Measurements from ENCODE around the gene BABAM1.
"Not testable (repeated sequence)": the region's sequence is repeated elsewhere in the genome, so short reads cannot be mapped to it uniquely, and the experiment has no call there.

The BABAM1 gene

DNA sequence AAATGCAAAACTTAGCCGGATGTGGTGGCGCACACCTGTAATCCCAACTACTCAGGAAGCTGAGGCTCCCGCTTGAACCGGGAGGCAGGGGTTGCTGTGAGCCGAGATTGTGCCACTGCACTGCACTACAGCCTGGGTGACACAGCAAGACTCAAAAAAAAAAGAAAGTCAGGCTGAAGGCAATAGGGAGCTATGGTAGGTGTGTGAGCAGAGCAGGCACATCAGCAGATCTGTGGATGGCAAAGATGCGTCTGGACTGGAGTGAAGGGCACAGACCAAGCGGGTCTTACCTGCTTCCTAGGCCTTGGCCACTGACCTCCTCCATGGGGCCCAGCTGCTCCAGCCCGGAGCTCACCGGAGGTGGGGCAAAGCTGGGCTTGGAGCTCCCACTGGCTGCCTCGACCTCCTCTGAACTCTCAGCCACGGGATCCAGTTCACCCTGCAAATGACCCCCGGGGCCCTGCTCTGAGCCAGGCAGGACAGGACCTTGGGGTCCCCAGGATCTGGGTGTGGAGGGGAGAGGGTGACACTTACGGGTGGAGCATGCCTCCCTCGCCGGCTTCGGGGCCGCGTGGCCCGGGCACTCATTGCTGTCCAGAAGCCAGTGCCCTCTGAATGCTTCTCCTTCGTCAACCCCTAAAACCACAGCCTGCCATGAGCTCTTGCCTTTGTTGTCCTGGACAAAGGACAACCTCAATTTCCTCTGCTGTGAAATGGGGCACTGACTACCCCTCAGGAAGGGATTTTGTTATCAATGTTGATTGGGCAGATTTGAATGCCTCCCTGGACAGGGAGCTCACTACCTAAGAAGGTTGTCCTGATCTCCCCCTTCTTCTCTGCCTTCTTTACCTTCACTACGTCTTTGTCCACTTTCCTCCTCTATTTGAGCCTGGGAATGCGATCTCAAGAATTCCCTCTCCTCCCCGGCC is 3.3 kb upstream of the BABAM1 start:
- H3K9ac ChIP-seq (ENCODE audit: low read length) = peak overlapping the region; percentile 16
- H3K27ac ChIP-seq (ENCODE audit: low read length) = peak overlapping the region; percentile 80
- peaks cover 4% of the 10 kb centered on the region for H3K36me3 ChIP-seq (ENCODE audit: control insufficient read depth, low read depth, low read length)

DNA sequence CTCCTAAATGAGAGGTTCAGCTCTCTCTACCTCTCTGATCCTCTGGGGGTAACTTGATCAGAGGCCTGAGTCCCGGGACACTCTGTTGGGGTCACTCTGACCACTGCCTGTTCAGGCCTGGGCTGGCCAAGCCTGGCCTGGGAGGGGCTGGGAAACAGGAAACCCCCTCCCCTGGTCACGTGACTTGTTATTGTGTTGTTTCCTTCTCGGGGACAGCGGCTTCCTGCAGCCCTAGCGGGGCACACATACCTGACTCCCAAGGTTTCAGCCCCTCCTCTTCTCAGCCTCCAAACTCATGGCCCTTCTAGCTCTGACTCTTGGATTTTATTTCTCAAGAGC is 2.6 kb upstream of the BABAM1 start, which contains the start of gene USHBP1:
TSS of gene USHBP1 (minus strand) at position 105 of the 339 bp plus-strand sequence. CDS start 446 bp downstream, outside the sequence.
- no peaks in the 10 kb centered on the region for H3K27me3 ChIP-seq (ENCODE audit: control insufficient read depth, insufficient read depth, low read length)
- H3K4me1 ChIP-seq (ENCODE audit: control insufficient read depth, low read depth, low read length) = peaks cover 11% of the 10 kb centered on the region
- H3K9me3 ChIP-seq (ENCODE audit: control insufficient read depth, low read depth, low read length) = peaks cover 1% of the 10 kb centered on the region
- peak within 1 kb of the TSS; percentile 16 for H3K9ac ChIP-seq (ENCODE audit: low read length)
- H3K27ac ChIP-seq (ENCODE audit: low read length) = peak within 1 kb of the TSS; percentile 80
- H3K4me3 ChIP-seq (ENCODE audit: low read length) = no peak within 1 kb of the TSS
- no peaks in the 10 kb centered on the region for H3K36me3 ChIP-seq (ENCODE audit: control insufficient read depth, low read depth, low read length)

More for the DNA sequence above, 3.3 kb upstream of the BABAM1 start:
- Histone ChIP-seq H3K4me3 (ENCODE audit: low read length) (no peak overlapping the region), H3K4me1 (ENCODE audit: control insufficient read depth, low read depth, low read length) (peaks cover 11% of the 10 kb centered on the region), H3K27me3 (ENCODE audit: control insufficient read depth, insufficient read depth, low read length) (no peaks in the 10 kb centered on the region), H3K9me3 (ENCODE audit: control insufficient read depth, low read depth, low read length) (peaks cover 3% of the 10 kb centered on the region)

DNA sequence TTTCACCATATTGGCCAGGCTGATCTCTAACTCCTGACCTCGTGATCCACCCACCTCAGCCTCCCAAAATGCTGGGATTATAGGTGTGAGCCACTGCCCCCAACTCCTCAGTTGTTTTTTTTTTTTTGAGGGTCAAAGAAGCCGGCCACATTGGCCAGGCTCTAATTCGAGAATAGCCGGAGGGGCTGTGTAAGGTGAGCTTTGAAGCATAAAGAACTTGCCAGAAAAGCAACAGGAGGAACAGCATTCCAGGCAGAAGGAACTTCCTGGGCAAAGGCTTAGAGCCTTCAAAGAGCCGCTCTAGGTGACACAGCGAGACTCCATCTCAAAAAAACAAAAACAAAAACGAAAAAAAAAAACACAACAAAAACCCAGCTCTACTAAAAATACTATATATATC is 1.2 kb upstream of the BABAM1 start:
- Histone ChIP-seq H3K9ac (ENCODE audit: low read length) (no peak overlapping the region), H3K27ac (ENCODE audit: low read length) (no peak overlapping the region), H3K36me3 (ENCODE audit: control insufficient read depth, low read depth, low read length) (peaks cover under 1% of the 10 kb centered on the region), H3K27me3 (ENCODE audit: control insufficient read depth, insufficient read depth, low read length) (no peaks in the 10 kb centered on the region), H3K9me3 (ENCODE audit: control insufficient read depth, low read depth, low read length) (no peaks in the 10 kb centered on the region), H3K4me1 (ENCODE audit: control insufficient read depth, low read depth, low read length) (peaks cover 11% of the 10 kb centered on the region), H3K4me3 (ENCODE audit: low read length) (no peak overlapping the region)

DNA sequence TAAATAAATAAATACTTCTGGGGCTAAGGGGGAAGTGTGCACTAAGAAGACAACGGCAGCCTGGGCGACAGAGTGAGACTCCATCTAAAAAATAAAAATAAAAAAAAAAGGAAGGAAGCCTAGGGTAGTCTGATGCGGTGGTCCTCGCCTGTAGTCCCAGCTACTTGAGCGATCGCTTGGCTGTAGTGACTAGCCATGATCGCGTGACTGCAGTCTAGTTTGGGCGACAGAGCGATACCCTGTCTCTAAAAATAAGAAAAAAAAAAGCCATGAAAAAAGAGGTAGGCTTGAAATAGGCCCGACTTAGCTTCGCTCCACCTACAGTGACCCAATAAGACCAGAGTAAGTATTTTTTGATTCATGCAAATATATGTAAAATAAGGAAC is 661 bp upstream of the BABAM1 start:
- H3K27ac ChIP-seq (ENCODE audit: low read length) = no peak overlapping the region
- H3K4me3 ChIP-seq (ENCODE audit: low read length) = no peak overlapping the region

DNA sequence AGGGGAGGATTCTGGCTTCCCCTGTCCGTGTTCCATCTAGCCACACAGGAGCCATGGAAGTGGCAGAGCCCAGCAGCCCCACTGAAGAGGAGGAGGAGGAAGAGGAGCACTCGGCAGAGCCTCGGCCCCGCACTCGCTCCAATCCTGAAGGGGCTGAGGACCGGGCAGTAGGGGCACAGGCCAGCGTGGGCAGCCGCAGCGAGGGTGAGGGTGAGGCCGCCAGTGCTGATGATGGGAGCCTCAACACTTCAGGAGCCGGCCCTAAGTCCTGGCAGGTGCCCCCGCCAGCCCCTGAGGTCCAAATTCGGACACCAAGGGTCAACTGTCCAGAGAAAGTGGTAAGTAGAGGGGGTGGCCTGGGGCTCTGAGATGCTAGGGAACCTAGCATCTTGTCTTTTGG is 1.5 kb downstream of the BABAM1 start:
- no peaks in the 10 kb centered on the region for H3K27me3 ChIP-seq (ENCODE audit: control insufficient read depth, insufficient read depth, low read length)
- no peak overlapping the region for H3K4me3 ChIP-seq (ENCODE audit: low read length)
- H3K27ac ChIP-seq (ENCODE audit: low read length) = no peak overlapping the region
- no peaks in the 10 kb centered on the region for H3K9me3 ChIP-seq (ENCODE audit: control insufficient read depth, low read depth, low read length)
- no peak overlapping the region for H3K9ac ChIP-seq (ENCODE audit: low read length)
- peaks cover 14% of the 10 kb centered on the region for H3K36me3 ChIP-seq (ENCODE audit: control insufficient read depth, low read depth, low read length)
- H3K4me1 ChIP-seq (ENCODE audit: control insufficient read depth, low read depth, low read length) = peaks cover 11% of the 10 kb centered on the region

More for the DNA sequence above, 661 bp upstream of the BABAM1 start:
- no peak overlapping the region for H3K9ac ChIP-seq (ENCODE audit: low read length)
- H3K9me3 ChIP-seq (ENCODE audit: control insufficient read depth, low read depth, low read length) = no peaks in the 10 kb centered on the region
- peaks cover 11% of the 10 kb centered on the region for H3K4me1 ChIP-seq (ENCODE audit: control insufficient read depth, low read depth, low read length)
- H3K36me3 ChIP-seq (ENCODE audit: control insufficient read depth, low read depth, low read length) = peaks cover 6% of the 10 kb centered on the region
- H3K27me3 ChIP-seq (ENCODE audit: control insufficient read depth, insufficient read depth, low read length) = no peaks in the 10 kb centered on the region

DNA sequence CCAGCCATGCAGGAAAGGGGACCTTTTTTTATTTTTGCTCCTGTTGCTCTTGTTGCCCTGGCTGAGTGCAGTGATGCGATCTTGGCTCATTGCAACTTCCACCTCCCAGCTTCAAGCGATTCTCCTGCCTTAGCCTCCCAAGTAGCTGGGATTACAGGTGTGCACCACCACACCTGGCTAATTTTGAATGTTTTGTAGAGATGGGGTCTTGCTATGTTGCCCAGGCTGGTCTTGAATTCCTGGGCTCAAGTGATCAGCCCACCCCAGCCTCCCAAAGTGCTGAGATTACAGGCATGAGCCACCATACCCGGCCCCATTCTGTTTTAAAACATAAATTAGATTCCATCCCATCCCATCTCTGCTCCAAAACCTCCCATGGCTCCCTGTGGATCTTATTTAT is 7.6 kb downstream of the BABAM1 start:
- H3K9me3 ChIP-seq (ENCODE audit: control insufficient read depth, low read depth, low read length); H3K4me3 ChIP-seq (ENCODE audit: low read length); H3K9ac ChIP-seq (ENCODE audit: low read length); H3K27ac ChIP-seq (ENCODE audit: low read length); H3K4me1 ChIP-seq (ENCODE audit: control insufficient read depth, low read depth, low read length); H3K27me3 ChIP-seq (ENCODE audit: control insufficient read depth, insufficient read depth, low read length): not testable (repeated sequence)
- peaks cover 37% of the 10 kb centered on the region for H3K36me3 ChIP-seq (ENCODE audit: control insufficient read depth, low read depth, low read length)

DNA sequence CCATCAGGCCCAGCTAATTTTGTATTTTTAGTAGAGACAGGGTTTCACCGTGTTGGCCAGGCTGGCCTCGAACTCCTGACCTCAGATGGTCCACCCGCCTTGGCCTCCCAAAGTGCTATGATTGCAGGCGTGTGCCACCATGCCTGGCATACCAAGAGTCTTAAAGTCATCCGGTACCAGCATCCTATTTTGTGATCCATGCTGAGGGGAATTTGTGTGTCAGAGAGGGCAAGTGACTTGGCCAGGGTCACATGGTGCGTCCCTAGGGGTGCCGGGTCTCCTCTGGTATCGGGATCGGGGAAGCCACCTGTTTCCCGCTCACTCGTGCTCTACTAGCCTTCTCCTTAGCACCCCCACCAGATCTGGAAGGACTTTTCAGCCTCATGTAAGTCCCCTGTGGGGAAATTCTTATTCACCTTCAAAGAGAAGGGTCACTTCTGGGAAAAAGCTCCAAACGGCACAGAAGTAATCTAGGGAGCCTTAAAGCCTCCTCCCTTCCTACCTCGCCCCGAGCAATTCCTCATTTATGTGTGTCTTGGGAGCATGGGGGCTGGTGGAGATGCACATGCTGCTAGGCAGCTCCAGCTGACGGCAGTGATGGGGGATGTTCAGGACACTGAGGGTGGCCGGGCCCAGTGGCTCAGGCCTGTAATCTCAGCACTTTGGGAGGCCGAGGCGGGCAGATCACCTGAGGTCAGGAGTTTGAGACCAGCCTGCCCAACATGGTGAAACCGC is 8.4 kb downstream of the BABAM1 start:
- H3K27ac ChIP-seq (ENCODE audit: low read length) = no peak overlapping the region
- H3K27me3 ChIP-seq (ENCODE audit: control insufficient read depth, insufficient read depth, low read length) = no peaks in the 10 kb centered on the region
- no peaks in the 10 kb centered on the region for H3K4me1 ChIP-seq (ENCODE audit: control insufficient read depth, low read depth, low read length)
- H3K4me3 ChIP-seq (ENCODE audit: low read length) = no peak overlapping the region
- no peak overlapping the region for H3K9ac ChIP-seq (ENCODE audit: low read length)
- peaks cover 37% of the 10 kb centered on the region for H3K36me3 ChIP-seq (ENCODE audit: control insufficient read depth, low read depth, low read length)
- H3K9me3 ChIP-seq (ENCODE audit: control insufficient read depth, low read depth, low read length) = no peaks in the 10 kb centered on the region

DNA sequence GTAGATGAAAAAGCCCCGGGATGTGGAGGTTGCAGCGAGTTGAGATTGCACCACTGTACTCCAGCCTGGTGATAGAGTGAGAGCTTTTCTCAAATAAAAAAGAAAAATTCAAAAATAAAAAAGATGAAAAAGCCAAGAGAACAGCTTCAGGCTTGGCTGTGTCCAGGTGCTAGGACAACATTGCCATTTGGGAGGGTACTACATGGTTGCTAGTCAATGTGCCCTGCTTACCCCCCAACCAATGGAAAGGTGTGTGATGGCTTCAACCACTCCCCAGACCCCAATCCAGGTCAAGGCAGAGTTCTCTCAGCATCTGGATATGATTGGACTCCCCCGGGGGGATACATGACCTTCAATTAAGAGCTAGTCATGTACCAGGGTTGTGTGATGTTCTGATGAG is 12.2 kb downstream of the BABAM1 start:
- no peak overlapping the region for H3K27ac ChIP-seq (ENCODE audit: low read length)
- peaks cover 19% of the 10 kb centered on the region for H3K27me3 ChIP-seq (ENCODE audit: control insufficient read depth, insufficient read depth, low read length)
- no peaks in the 10 kb centered on the region for H3K4me1 ChIP-seq (ENCODE audit: control insufficient read depth, low read depth, low read length)
- H3K9ac ChIP-seq (ENCODE audit: low read length) = no peak overlapping the region
- no peaks in the 10 kb centered on the region for H3K9me3 ChIP-seq (ENCODE audit: control insufficient read depth, low read depth, low read length)
- peaks cover 18% of the 10 kb centered on the region for H3K36me3 ChIP-seq (ENCODE audit: control insufficient read depth, low read depth, low read length)
- no peak overlapping the region for H3K4me3 ChIP-seq (ENCODE audit: low read length)

DNA sequence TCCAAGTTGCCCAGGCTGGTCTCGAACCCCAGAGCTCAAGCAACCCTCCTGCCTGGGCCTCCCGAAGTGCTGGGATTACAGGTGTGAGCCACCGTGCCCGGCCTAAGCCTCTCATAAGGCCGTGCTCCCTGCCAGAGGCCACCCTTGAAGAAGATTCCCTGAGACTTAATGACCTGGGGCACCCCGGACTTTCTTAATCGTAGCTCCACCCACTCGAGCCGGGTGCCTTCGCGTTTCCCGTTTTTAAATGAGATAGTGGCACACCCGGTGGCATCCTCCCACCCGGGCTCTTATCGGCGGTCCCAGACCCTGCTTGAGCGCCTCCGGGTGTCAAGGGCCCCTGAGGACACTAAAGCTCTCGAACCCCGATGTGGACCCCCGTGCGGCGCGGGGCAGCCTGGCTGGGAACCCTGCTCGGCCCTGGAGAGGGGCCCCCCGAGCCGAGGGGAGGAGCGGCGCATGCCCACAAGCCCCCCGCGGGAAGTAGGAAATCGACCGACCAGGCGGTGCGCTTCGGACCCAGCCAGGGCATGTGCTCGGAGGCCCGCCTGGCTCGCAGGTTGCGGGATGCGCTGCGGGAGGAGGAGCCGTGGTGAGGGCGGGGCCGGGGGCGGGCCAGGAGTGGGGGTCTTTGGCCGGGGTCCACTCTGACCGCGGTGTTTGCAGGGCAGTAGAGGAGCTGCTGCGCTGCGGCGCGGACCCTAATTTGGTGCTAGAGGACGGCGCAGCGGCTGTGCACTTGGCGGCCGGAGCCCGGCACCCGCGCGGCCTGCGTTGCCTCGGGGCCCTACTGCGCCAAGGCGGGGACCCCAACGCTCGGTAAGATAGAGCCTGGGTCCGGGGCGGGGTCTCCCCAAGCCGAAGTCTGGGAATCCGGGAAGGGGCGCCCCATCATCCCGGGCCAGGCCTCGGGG is 14.4 kb downstream of the BABAM1 start, which contains the start of gene ANKLE1:
TSS of gene ANKLE1 (plus strand) at position 511 of the 914 bp plus-strand sequence. CDS start at position 531, 20 bp downstream.
- peaks cover 6% of the 10 kb centered on the region for H3K36me3 ChIP-seq (ENCODE audit: control insufficient read depth, low read depth, low read length)
- H3K4me3 ChIP-seq (ENCODE audit: low read length) = peak within 1 kb of the TSS; percentile 49
- no peaks in the 10 kb centered on the region for H3K9me3 ChIP-seq (ENCODE audit: control insufficient read depth, low read depth, low read length)
- no peaks in the 10 kb centered on the region for H3K4me1 ChIP-seq (ENCODE audit: control insufficient read depth, low read depth, low read length)
- no peak within 1 kb of the TSS for H3K27ac ChIP-seq (ENCODE audit: low read length)
- no peak within 1 kb of the TSS for H3K9ac ChIP-seq (ENCODE audit: low read length)
- H3K27me3 ChIP-seq (ENCODE audit: control insufficient read depth, insufficient read depth, low read length) = peaks cover 19% of the 10 kb centered on the region

DNA sequence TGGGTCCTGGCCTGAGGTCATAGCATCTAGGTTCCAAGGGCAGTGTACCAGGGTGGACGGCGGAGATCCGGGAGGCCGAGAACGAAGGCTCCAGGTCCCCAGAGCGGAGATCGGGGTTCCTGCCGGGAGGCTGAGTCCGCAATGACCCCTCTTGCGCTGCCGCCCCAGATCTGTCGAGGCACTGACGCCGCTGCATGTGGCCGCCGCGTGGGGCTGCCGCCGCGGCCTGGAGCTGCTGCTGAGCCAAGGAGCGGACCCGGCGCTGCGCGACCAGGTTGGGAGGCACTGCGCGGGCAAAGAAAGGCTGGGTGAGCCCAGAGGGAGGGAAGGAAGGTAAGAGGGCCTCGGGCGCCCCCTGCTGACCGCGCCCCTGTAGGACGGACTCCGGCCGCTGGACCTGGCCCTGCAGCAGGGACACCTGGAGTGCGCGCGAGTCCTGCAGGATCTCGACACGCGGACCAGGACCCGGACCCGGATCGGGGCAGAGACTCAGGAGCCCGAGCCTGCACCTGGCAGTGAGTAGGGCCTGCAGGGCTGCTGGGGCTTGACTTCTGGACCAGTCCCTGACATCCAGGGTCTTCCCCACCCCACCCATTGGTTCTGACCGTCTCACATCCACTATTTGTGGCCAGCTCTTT is 15.4 kb downstream of the BABAM1 start:
- Histone ChIP-seq H3K9me3 (ENCODE audit: control insufficient read depth, low read depth, low read length) (no peaks in the 10 kb centered on the region), H3K36me3 (ENCODE audit: control insufficient read depth, low read depth, low read length) (peaks cover 6% of the 10 kb centered on the region), H3K9ac (ENCODE audit: low read length) (no peak overlapping the region), H3K4me3 (ENCODE audit: low read length) (peak overlapping the region; percentile 49), H3K4me1 (ENCODE audit: control insufficient read depth, low read depth, low read length) (no peaks in the 10 kb centered on the region), H3K27me3 (ENCODE audit: control insufficient read depth, insufficient read depth, low read length) (peaks cover 19% of the 10 kb centered on the region), H3K27ac (ENCODE audit: low read length) (no peak overlapping the region)
